ENCODE data around the gene MPRIP. TPM values are rescaled to one million over a fixed set of nuclear protein-coding genes. Genes with fewer than 3 reads are reported as not detected.
"Not testable (repeated sequence)": the region's sequence is repeated elsewhere in the genome, so short reads cannot be mapped to it uniquely, and the experiment has no call there.

The MPRIP gene
- total RNA-seq, 1 donor from 2014 or later, result 863 TPM

DNA sequence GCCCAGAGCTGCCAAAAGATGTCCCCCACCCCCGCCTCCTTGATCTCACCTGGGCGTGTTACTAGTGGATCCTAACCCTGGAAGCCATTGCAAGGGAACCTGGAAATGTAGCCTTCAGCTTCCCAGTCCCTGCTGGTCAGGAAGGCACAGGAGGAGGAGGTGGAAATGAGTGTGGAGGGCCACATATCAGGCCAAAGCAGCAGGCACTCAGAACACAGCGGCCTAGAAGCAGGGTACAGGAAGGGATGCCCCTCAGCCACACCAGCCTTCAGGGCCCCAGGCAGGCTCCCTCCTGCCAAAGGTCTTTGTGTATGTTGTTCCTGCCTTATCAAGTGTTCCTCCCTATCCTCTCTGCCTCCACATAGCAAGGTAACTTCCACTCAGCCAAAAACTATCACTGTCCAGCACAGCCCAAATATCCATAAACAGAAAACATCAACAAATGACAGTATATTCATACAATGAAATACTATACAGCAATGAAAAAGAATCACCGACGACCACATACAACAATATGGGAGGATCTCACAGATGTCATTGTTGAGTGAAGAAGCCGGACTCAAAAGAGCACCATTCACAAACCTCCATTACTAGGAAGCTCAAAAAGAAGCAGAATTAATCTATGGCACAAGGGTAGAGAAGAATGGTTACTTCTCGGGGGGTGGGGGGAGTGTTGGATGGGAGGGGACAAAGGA is 42.2 kb upstream of the MPRIP start:
- Mint-ChIP-seq H3K27me3 (ENCODE audit: unreplicated experiment) (peaks cover 20% of the 10 kb centered on the region), H3K36me3 (ENCODE audit: unreplicated experiment) (peaks cover 5% of the 10 kb centered on the region), H3K9me3 (ENCODE audit: unreplicated experiment) (peaks cover 10% of the 10 kb centered on the region), H3K4me1 (ENCODE audit: low read depth, unreplicated experiment) (peaks cover 4% of the 10 kb centered on the region), H3K27ac (ENCODE audit: unreplicated experiment) (no peak overlapping the region), H3K4me3 (ENCODE audit: unreplicated experiment) (no peak overlapping the region)
- no peak for DNase-seq
- TF ChIP-seq, protein P1, sequence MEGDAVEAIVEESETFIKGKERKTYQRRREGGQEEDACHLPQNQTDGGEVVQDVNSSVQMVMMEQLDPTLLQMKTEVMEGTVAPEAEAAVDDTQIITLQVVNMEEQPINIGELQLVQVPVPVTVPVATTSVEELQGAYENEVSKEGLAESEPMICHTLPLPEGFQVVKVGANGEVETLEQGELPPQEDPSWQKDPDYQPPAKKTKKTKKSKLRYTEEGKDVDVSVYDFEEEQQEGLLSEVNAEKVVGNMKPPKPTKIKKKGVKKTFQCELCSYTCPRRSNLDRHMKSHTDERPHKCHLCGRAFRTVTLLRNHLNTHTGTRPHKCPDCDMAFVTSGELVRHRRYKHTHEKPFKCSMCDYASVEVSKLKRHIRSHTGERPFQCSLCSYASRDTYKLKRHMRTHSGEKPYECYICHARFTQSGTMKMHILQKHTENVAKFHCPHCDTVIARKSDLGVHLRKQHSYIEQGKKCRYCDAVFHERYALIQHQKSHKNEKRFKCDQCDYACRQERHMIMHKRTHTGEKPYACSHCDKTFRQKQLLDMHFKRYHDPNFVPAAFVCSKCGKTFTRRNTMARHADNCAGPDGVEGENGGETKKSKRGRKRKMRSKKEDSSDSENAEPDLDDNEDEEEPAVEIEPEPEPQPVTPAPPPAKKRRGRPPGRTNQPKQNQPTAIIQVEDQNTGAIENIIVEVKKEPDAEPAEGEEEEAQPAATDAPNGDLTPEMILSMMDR (IDR thresholded peaks at IDR 0.05; ENCODE audit: partially characterized antibody, unreplicated experiment), result no peak

DNA sequence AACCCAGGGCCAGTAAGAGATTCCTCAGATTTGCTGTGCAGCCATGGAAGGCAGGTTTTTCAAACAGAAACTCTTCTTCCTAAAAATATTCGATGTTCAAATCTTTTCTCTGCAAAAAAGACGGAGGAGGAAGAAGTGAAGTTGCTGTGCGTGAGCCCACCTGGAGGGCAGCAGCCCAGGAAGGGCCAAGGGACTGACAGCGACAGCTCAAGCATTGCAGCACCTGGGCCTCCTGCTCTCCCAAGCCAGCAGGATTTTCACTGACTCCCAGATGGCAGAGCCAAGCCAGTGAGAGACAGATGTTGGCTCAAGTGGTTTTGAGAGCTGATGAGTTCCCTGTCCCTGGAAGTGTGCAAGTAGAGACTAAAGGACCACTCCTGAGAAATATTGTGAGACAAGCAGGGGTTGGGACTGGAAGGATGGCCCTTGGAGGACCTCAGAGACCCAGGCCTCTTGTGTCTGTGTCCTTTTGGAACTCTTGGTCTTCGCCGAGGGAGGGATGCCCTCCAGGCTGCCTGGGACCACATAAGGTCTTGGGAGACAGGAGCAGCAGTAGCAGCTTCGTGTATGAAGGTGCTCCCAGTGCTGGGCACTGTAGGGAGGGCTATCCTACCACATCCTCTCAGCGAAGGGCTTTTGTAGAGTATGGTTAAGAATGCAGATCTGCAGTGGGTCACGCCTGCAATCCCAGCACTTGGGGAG is 41.0 kb upstream of the MPRIP start:
- TF ChIP-seq, protein P1 (IDR thresholded peaks at IDR 0.05; ENCODE audit: partially characterized antibody, unreplicated experiment), result no peak
- H3K4me1 Mint-ChIP-seq (ENCODE audit: low read depth, unreplicated experiment), result peaks cover 6% of the 10 kb centered on the region
- peak overlapping the region; percentile 29 for H3K27ac Mint-ChIP-seq (ENCODE audit: unreplicated experiment)
- H3K36me3 Mint-ChIP-seq (ENCODE audit: unreplicated experiment), result peaks cover 5% of the 10 kb centered on the region
- H3K9me3 Mint-ChIP-seq (ENCODE audit: unreplicated experiment), result peaks cover 15% of the 10 kb centered on the region
- H3K27me3 Mint-ChIP-seq (ENCODE audit: unreplicated experiment), result peaks cover 20% of the 10 kb centered on the region
- no peak overlapping the region for H3K4me3 Mint-ChIP-seq (ENCODE audit: unreplicated experiment)
- DNase-seq, result no peak

DNA sequence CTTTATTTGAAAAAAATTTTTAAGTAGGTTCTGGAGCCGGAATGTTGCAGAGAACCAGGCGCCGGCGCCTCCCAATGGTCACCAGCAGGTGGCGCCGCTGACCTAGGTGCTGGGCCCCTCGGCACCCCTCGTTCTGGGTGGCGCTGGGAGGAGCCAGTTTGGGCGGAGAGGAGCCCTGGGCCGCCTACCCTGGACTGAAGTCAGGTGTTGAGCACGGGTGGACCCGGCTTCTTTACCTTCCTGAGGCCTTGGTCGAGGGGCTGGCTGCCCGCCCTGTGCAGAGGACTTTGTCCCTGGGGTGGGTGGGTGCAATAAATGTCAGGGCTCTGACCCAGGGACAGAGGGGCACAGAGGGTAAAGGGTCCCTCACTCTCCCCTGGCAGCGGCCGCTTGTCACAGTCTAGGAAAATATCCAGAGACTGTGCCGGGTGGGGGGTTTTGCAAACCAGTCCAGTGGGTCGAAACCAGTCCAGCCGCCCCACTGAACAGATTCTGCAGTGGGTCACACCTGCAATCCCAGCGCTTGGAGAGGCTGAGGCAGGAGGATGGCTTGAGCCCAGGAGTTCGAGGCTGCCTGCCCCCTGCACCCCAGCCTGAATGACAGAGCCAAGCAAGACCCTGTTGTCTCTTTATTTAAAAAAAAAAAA is 40.3 kb upstream of the MPRIP start:
- peaks cover 14% of the 10 kb centered on the region for H3K9me3 Mint-ChIP-seq (ENCODE audit: unreplicated experiment)

DNA sequence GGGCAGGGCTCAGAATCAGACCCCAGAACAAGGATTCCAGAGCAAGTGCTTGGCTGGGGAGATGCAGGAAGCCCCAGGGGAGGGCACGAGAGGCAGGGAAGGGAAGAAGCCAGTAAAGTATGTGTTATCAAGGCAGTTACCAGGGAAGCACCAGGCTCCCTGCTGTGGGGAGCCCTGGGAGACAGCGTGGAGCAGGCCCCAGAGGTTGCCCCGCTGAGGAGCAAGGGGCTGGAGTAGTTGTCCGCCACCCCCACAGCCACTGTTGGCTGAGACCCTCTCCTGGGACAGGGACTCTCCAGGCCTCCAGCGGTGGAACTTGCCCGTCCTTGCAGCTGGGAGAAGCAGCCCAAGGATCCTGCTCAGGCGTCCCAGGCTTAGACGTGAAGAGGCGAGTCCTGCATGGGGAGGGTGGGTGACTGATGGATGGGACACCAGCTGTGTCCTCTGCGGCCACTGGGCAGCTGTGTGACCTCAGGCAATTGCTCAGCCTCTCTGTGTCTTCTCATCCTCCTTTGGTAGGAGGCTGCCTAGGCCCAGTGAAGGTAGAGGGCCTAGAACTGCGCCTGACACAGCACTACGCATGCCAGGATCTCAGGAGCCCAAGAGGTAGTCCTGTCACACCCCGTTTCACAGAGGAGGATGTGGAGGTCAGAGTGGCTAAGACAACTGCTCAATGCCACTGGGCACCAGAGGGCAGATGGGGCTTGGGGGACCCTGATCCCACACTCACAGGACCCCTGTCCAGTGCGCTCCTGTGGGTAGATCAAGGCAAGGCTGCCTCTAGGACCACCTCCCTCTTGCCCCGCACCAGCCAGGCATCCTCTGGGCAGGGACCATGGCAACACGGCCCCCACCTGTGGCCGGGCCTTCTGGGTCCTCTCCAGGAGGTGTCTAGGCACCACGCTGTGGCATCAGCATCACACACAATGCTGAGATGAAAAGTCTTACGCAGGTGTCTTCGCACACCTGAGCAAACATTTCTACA is 39.2 kb upstream of the MPRIP start:
- DNase-seq; H3K4me1 Mint-ChIP-seq (ENCODE audit: low read depth, unreplicated experiment); H3K36me3 Mint-ChIP-seq (ENCODE audit: unreplicated experiment); H3K27ac Mint-ChIP-seq (ENCODE audit: unreplicated experiment); H3K4me3 Mint-ChIP-seq (ENCODE audit: unreplicated experiment): not testable (repeated sequence)
- peaks cover 13% of the 10 kb centered on the region for H3K9me3 Mint-ChIP-seq (ENCODE audit: unreplicated experiment)
- H3K27me3 Mint-ChIP-seq (ENCODE audit: unreplicated experiment), result peaks cover 17% of the 10 kb centered on the region

More for the DNA sequence above, 40.3 kb upstream of the MPRIP start:
- Mint-ChIP-seq H3K4me1 (ENCODE audit: low read depth, unreplicated experiment) (peaks cover 6% of the 10 kb centered on the region), H3K27ac (ENCODE audit: unreplicated experiment) (no peak overlapping the region), H3K27me3 (ENCODE audit: unreplicated experiment) (peaks cover 19% of the 10 kb centered on the region), H3K36me3 (ENCODE audit: unreplicated experiment) (peaks cover 5% of the 10 kb centered on the region), H3K4me3 (ENCODE audit: unreplicated experiment) (no peak overlapping the region)
- DNase-seq, result peak; percentile 89
- TF ChIP-seq, protein P1 (IDR thresholded peaks at IDR 0.05; ENCODE audit: partially characterized antibody, unreplicated experiment), result peak; percentile 98
